Measurements from ENCODE around the gene ZRANB1. TPM values are rescaled to one million over a fixed set of nuclear protein-coding genes. Genes with fewer than 3 reads are reported as not detected.

The ZRANB1 gene
- total RNA-seq, 1 donor from 2014 or later = 21.8 TPM

GRCh38 chr10:124936813-124937212, 5.1 kb upstream of the ZRANB1 start:
- Histone ChIP-seq H4K20me1 (ENCODE audit: low read depth) (peaks cover 69% of the 10 kb centered on the region), H2AFZ (replicated peaks) (no peak overlapping the region), H3K4me3 (no peak overlapping the region), H3K36me3 (no peaks in the 10 kb centered on the region), H3K4me1 (no peaks in the 10 kb centered on the region), H3F3A (ENCODE audit: low read depth) (no peaks in the 10 kb centered on the region), H3K27ac (no peak overlapping the region), H3K27me3 (no peaks in the 10 kb centered on the region), H3K79me2 (ENCODE audit: low read depth) (peaks cover 100% of the 10 kb centered on the region), H3K4me2 (no peak overlapping the region), H3K9ac (no peak overlapping the region), H3K9me3 (ENCODE audit: low read depth) (no peaks in the 10 kb centered on the region)
- no peak overlapping the region for H3K27ac Mint-ChIP-seq
- no peak for DNase-seq (ENCODE audit: low spot score)
- H3K27me3 Mint-ChIP-seq (ENCODE audit: insufficient read depth, low read depth) = no peaks in the 10 kb centered on the region
- peaks cover 14% of the 10 kb centered on the region for H3K36me3 Mint-ChIP-seq
- TF ChIP-seq CTCF (IDR thresholded peaks at IDR 0.05) (no peak), EZH2phosphoT487 (IDR thresholded peaks at IDR 0.05) (no peak), EZH2 (IDR thresholded peaks at IDR 0.05) (no peak)
- H3K4me3 Mint-ChIP-seq = no peak overlapping the region
- peaks cover 3% of the 10 kb centered on the region for H3K4me1 Mint-ChIP-seq
- peaks cover 10% of the 10 kb centered on the region for H3K9me3 Mint-ChIP-seq

DNA sequence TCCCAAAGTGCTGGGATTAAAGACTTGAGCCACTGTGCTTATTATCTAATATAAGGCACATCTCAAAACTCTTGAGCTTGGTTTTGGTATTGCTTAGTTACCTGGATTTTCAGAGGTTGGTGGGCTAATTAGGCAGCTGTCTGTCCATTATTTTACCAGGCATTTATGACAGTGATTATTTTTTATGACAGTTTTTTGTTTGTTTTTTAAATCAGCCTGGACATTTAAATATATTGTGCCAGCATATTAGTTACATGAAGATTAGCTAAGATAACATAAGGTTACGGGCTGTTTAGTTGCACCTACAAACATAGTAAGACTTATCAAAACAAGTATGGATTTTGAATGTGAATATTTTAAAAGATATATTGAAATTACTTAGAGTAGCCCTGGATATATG, 2.6 kb upstream of the ZRANB1 start:
- Histone ChIP-seq H2AFZ (replicated peaks) (no peak overlapping the region), H3K9me3 (ENCODE audit: low read depth) (no peaks in the 10 kb centered on the region), H3K79me2 (ENCODE audit: low read depth) (peaks cover 100% of the 10 kb centered on the region), H4K20me1 (ENCODE audit: low read depth) (peaks cover 82% of the 10 kb centered on the region), H3K27ac (no peak overlapping the region), H3K4me1 (no peaks in the 10 kb centered on the region), H3F3A (ENCODE audit: low read depth) (no peaks in the 10 kb centered on the region), H3K36me3 (no peaks in the 10 kb centered on the region), H3K9ac (no peak overlapping the region), H3K4me3 (no peak overlapping the region), H3K4me2 (no peak overlapping the region), H3K27me3 (no peaks in the 10 kb centered on the region)
- Mint-ChIP-seq H3K4me1 (peaks cover 10% of the 10 kb centered on the region), H3K9me3 (no peaks in the 10 kb centered on the region), H3K4me3 (no peak overlapping the region), H3K27me3 (ENCODE audit: insufficient read depth, low read depth) (no peaks in the 10 kb centered on the region), H3K36me3 (peaks cover 7% of the 10 kb centered on the region), H3K27ac (no peak overlapping the region)
- no peak for DNase-seq (ENCODE audit: low spot score)
- no peak for TF ChIP-seq EZH2 (IDR thresholded peaks at IDR 0.05)
- TF ChIP-seq EZH2phosphoT487 (IDR thresholded peaks at IDR 0.05) = no peak
- TF ChIP-seq CTCF (IDR thresholded peaks at IDR 0.05) = no peak

DNA sequence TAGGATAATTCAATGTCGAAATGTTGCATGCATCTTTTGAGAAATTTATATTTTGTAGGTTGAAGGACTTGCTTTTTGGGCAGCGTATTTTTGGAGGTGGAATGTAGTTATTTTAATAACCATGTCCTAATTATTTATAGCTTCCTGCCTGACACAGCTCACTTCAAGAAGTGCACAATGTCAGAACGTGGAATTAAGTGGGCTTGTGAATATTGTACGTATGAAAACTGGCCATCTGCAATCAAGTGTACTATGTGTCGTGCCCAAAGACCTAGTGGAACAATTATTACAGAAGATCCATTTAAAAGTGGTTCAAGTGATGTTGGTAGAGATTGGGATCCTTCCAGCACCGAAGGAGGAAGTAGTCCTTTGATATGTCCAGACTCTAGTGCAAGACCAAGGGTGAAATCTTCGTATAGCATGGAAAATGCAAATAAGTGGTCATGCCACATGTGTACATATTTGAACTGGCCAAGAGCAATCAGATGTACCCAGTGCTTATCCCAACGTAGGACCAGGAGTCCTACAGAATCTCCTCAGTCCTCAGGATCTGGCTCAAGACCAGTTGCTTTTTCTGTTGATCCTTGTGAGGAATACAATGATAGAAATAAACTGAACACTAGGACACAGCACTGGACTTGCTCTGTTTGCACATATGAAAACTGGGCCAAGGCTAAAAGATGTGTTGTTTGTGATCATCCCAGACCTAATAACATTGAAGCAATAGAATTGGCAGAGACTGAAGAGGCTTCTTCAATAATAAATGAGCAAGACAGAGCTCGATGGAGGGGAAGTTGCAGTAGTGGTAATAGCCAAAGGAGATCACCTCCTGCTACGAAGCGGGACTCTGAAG, 620 bp downstream of the ZRANB1 start:
- Mint-ChIP-seq H3K27me3 (ENCODE audit: insufficient read depth, low read depth) (no peaks in the 10 kb centered on the region), H3K36me3 (peaks cover 13% of the 10 kb centered on the region), H3K27ac (no peak overlapping the region), H3K4me3 (no peak overlapping the region), H3K9me3 (no peaks in the 10 kb centered on the region), H3K4me1 (peaks cover 11% of the 10 kb centered on the region)
- H3K4me1 ChIP-seq = no peaks in the 10 kb centered on the region
- DNase-seq (ENCODE audit: low spot score) = no peak
- H3K79me2 ChIP-seq (ENCODE audit: low read depth) = peaks cover 100% of the 10 kb centered on the region
- H3K4me2 ChIP-seq = no peak overlapping the region
- TF ChIP-seq EZH2 (IDR thresholded peaks at IDR 0.05) = no peak
- TF ChIP-seq EZH2phosphoT487 (IDR thresholded peaks at IDR 0.05) = no peak
- no peak for TF ChIP-seq CTCF (IDR thresholded peaks at IDR 0.05)
- H2AFZ ChIP-seq (replicated peaks) = no peak overlapping the region
- H3K27ac ChIP-seq = no peak overlapping the region
- H3K36me3 ChIP-seq = no peaks in the 10 kb centered on the region
- H3F3A ChIP-seq (ENCODE audit: low read depth) = no peaks in the 10 kb centered on the region
- H3K9ac ChIP-seq = no peak overlapping the region
- no peak overlapping the region for H3K4me3 ChIP-seq
- H3K27me3 ChIP-seq = no peaks in the 10 kb centered on the region
- H4K20me1 ChIP-seq (ENCODE audit: low read depth) = peaks cover 89% of the 10 kb centered on the region
- H3K9me3 ChIP-seq (ENCODE audit: low read depth) = no peaks in the 10 kb centered on the region

Data from neural progenitor cell (in vitro differentiated cells).